ENCODE measurements around the gene TTF1.

Gene TTF1

GRCh38 chr9:132406554-132407122, at the start of gene TTF1:
TTF1 (minus strand) TSS chr9:132406840; CDS start chr9:132402821, 4,019 bp downstream.
- DNase-seq (ENCODE audit: low spot score): peak; percentile 96

GRCh38 chr9:132456241-132456640, 49.6 kb upstream of the TTF1 start:
- no peak for DNase-seq (ENCODE audit: low spot score)

GRCh38 chr9:132451276-132451675, 44.6 kb upstream of the TTF1 start:
- no peak for DNase-seq (ENCODE audit: low spot score)

GRCh38 chr9:132447902-132448301, 41.3 kb upstream of the TTF1 start:
- DNase-seq (ENCODE audit: low spot score): no peak

GRCh38 chr9:132447346-132447745, 40.7 kb upstream of the TTF1 start:
- peak; percentile 78 for DNase-seq (ENCODE audit: low spot score)

- DNase-seq (ENCODE audit: low spot score): no peak
Observed at GRCh38 chr9:132446887-132447286, 40.2 kb upstream of the TTF1 start.

- no peak for DNase-seq (ENCODE audit: low spot score)
Observed at GRCh38 chr9:132443951-132444607, 37.4 kb upstream of the TTF1 start.

GRCh38 chr9:132441404-132441803, 34.8 kb upstream of the TTF1 start:
- DNase-seq (ENCODE audit: low spot score): no peak

GRCh38 chr9:132440735-132441134, 34.1 kb upstream of the TTF1 start:
- DNase-seq (ENCODE audit: low spot score): no peak

- DNase-seq (ENCODE audit: low spot score): no peak
Observed at GRCh38 chr9:132439153-132439552, 32.5 kb upstream of the TTF1 start.

- no peak for DNase-seq (ENCODE audit: low spot score)
Observed at GRCh38 chr9:132434881-132435280, 28.2 kb upstream of the TTF1 start.

- no peak for DNase-seq (ENCODE audit: low spot score)
Observed at GRCh38 chr9:132430998-132431397, 24.4 kb upstream of the TTF1 start.

GRCh38 chr9:132426639-132427414, 20.2 kb upstream of the TTF1 start:
- no peak for DNase-seq (ENCODE audit: low spot score)

GRCh38 chr9:132425675-132426062, 19.0 kb upstream of the TTF1 start:
- no peak for DNase-seq (ENCODE audit: low spot score)

GRCh38 chr9:132424857-132425674, 18.4 kb upstream of the TTF1 start:
- peak; percentile 42 for DNase-seq (ENCODE audit: low spot score)

GRCh38 chr9:132423503-132423902, 16.9 kb upstream of the TTF1 start:
- DNase-seq (ENCODE audit: low spot score): no peak

- no peak for DNase-seq (ENCODE audit: low spot score)
Observed at GRCh38 chr9:132422574-132422973, 15.9 kb upstream of the TTF1 start.

GRCh38 chr9:132418726-132419363, 12.2 kb upstream of the TTF1 start:
- no peak for DNase-seq (ENCODE audit: low spot score)

GRCh38 chr9:132415181-132415580, 8.5 kb upstream of the TTF1 start:
- DNase-seq (ENCODE audit: low spot score): no peak

GRCh38 chr9:132414731-132415130, 8.1 kb upstream of the TTF1 start:
- no peak for DNase-seq (ENCODE audit: low spot score)

GRCh38 chr9:132413926-132414325, 7.3 kb upstream of the TTF1 start:
- no peak for DNase-seq (ENCODE audit: low spot score)

GRCh38 chr9:132412089-132412488, 5.4 kb upstream of the TTF1 start:
- DNase-seq (ENCODE audit: low spot score): peak; percentile 43

All from iPS-NIHi11 (cell line).